Type B pancreatic cell (in vitro differentiated cells): ENCODE measurements around the gene SPIN2B. TPM values are rescaled to one million over a fixed set of nuclear protein-coding genes. Genes with fewer than 3 reads are reported as not detected.
"Not testable (repeated sequence)": the region's sequence is repeated elsewhere in the genome, so short reads cannot be mapped to it uniquely, and the experiment has no call there.

Experiments
- DNase-seq: peaks from one replicate; pipeline ENCODE4 v3.0.0; 2021; ENCODE audit warnings: mixed read lengths; ENCODE audit not compliant: unreplicated experiment; ENCODE audit errors: extremely low spot score
- H3K27ac Mint-ChIP-seq: 2 replicates; pipeline ENCODE4 v1.8.0; 2021; ENCODE audit warnings: mild to moderate bottlenecking, mixed read lengths
- H3K27me3 Mint-ChIP-seq: 2 replicates; pipeline ENCODE4 v1.8.0; 2021; ENCODE audit warnings: mixed read lengths
- H3K36me3 Mint-ChIP-seq: 2 replicates; pipeline ENCODE4 v1.8.0; 2021; ENCODE audit warnings: mixed read lengths
- H3K4me1 Mint-ChIP-seq: one replicate; pipeline ENCODE4 v1.8.0; 2021; ENCODE audit warnings: mixed read lengths; ENCODE audit not compliant: unreplicated experiment
- H3K4me3 Mint-ChIP-seq: 2 replicates; pipeline ENCODE4 v1.8.0; 2021; ENCODE audit warnings: mild to moderate bottlenecking, mixed read lengths
- H3K9me3 Mint-ChIP-seq: 2 replicates; pipeline ENCODE4 v1.8.0; 2021; ENCODE audit warnings: mixed read lengths
- CTCF ChIP-seq: fragments of 200-600 bp; sonication (generic); conservative IDR thresholded peaks from 2 replicates; pipeline ENCODE4 v1.5.0; 2021; ENCODE audit warnings: antibody characterized with exemption, mild to moderate bottlenecking
- total RNA-seq: library from RNA; stranded (reverse); gene quantifications from 2 replicates; pipeline ENCODE4 v1.2.1, GENCODE V29; 2021; ENCODE audit warnings: low replicate concordance

The SPIN2B gene
- total RNA-seq, 1 donor from 2014 or later, result 16.4 TPM

- Mint-ChIP-seq H3K36me3 (peaks cover 4% of the 10 kb centered on the region), H3K4me1 (no peaks in the 10 kb centered on the region), H3K9me3 (peaks cover 12% of the 10 kb centered on the region), H3K27me3 (no peaks in the 10 kb centered on the region), H3K27ac (no peak overlapping the region), H3K4me3 (no peak overlapping the region)
- no peak for DNase-seq
- no peak for TF ChIP-seq CTCF
Measured at GRCh38 chrX:57135287-57135686, 13.9 kb upstream of the SPIN2B start.

- Mint-ChIP-seq H3K4me1 (no peaks in the 10 kb centered on the region), H3K27me3 (no peaks in the 10 kb centered on the region), H3K36me3 (peaks cover 4% of the 10 kb centered on the region), H3K9me3 (peaks cover 12% of the 10 kb centered on the region), H3K4me3 (no peak overlapping the region), H3K27ac (no peak overlapping the region)
- TF ChIP-seq CTCF, result no peak
- no peak for DNase-seq
Measured at GRCh38 chrX:57134702-57135101, 13.4 kb upstream of the SPIN2B start.

- H3K4me3 Mint-ChIP-seq, result no peak overlapping the region
- peaks cover 6% of the 10 kb centered on the region for H3K36me3 Mint-ChIP-seq
- no peaks in the 10 kb centered on the region for H3K27me3 Mint-ChIP-seq
- DNase-seq, result no peak
- no peaks in the 10 kb centered on the region for H3K4me1 Mint-ChIP-seq
- H3K9me3 Mint-ChIP-seq, result peaks cover 8% of the 10 kb centered on the region
- no peak overlapping the region for H3K27ac Mint-ChIP-seq
- no peak for TF ChIP-seq CTCF
Measured at GRCh38 chrX:57133706-57134105, 12.4 kb upstream of the SPIN2B start.

- H3K4me3 Mint-ChIP-seq, H3K27ac Mint-ChIP-seq, H3K9me3 Mint-ChIP-seq, DNase-seq, H3K4me1 Mint-ChIP-seq, H3K36me3 Mint-ChIP-seq, H3K27me3 Mint-ChIP-seq: not testable (repeated sequence)
Measured at GRCh38 chrX:57133284-57133683, 11.9 kb upstream of the SPIN2B start.

- H3K4me1 Mint-ChIP-seq, result no peaks in the 10 kb centered on the region
- no peak for TF ChIP-seq CTCF
Measured at GRCh38 chrX:57132046-57132445, 10.7 kb upstream of the SPIN2B start.

GRCh38 chrX:57121816-57122215, 468 bp upstream of the SPIN2B start:
- Mint-ChIP-seq H3K4me3 (peak overlapping the region; percentile 95), H3K36me3 (peaks cover 7% of the 10 kb centered on the region), H3K9me3 (peaks cover 5% of the 10 kb centered on the region), H3K27me3 (no peaks in the 10 kb centered on the region), H3K27ac (peak overlapping the region; percentile 94), H3K4me1 (no peaks in the 10 kb centered on the region)
- no peak for DNase-seq
- TF ChIP-seq CTCF, result no peak

More at GRCh38 chrX:57132046-57132445, 10.7 kb upstream of the SPIN2B start:
- H3K36me3 Mint-ChIP-seq, result peaks cover 3% of the 10 kb centered on the region
- H3K27me3 Mint-ChIP-seq, result no peaks in the 10 kb centered on the region
- peaks cover 8% of the 10 kb centered on the region for H3K9me3 Mint-ChIP-seq
- no peak overlapping the region for H3K27ac Mint-ChIP-seq
- H3K4me3 Mint-ChIP-seq, result no peak overlapping the region
- DNase-seq, result no peak

- not testable (repeated sequence) for H3K36me3 Mint-ChIP-seq, H3K4me1 Mint-ChIP-seq, DNase-seq, H3K27me3 Mint-ChIP-seq, H3K9me3 Mint-ChIP-seq
- Mint-ChIP-seq H3K4me3 (peak overlapping the region; percentile 95), H3K27ac (peak overlapping the region; percentile 94)
Measured at GRCh38 chrX:57120619-57121161, 658 bp downstream of the SPIN2B start.
